WTC11 (cell line): ENCODE data around the gene FAM24B.

ENCODE experiments used
- CREB1 ChIP-seq: sonication (generic); formaldehyde crosslinking; IDR thresholded peaks from 2 replicates; pipeline ENCODE4 v1.8.0; 2023; ENCODE audit warnings: mild to moderate bottlenecking, missing genetic modification reagents
- JUN ChIP-seq: sonication (generic); formaldehyde crosslinking; IDR thresholded peaks from 2 replicates; pipeline ENCODE4 v1.8.0; 2023; ENCODE audit warnings: mild to moderate bottlenecking, missing genetic modification reagents
- MXD4 ChIP-seq: fragments of 250-450 bp; sonication (Bioruptor Pico); IDR thresholded peaks from 2 replicates; pipeline ENCODE4 v1.8.0; 2021; ENCODE audit warnings: mild to moderate bottlenecking, moderate library complexity, borderline replicate concordance
- NR2C2 ChIP-seq: sonication (generic); formaldehyde crosslinking; IDR thresholded peaks from 2 replicates; pipeline ENCODE4 v1.8.0; 2022; ENCODE audit warnings: mild to moderate bottlenecking, missing genetic modification reagents
- RELA ChIP-seq: sonication (generic); formaldehyde crosslinking; IDR thresholded peaks from 2 replicates; pipeline ENCODE4 v1.8.1; 2022; ENCODE audit warnings: missing genetic modification reagents, mild to moderate bottlenecking, borderline replicate concordance
- TF ChIP-seq, protein P1 (sequence below): sonication (generic); formaldehyde crosslinking; IDR thresholded peaks from 2 replicates; pipeline ENCODE4 v1.8.1; 2022; ENCODE audit warnings: mild to moderate bottlenecking, missing genetic modification reagents, moderate library complexity, borderline replicate concordance
- TF ChIP-seq, protein P2 (sequence below): sonication (generic); formaldehyde crosslinking; IDR thresholded peaks from 2 replicates; pipeline ENCODE4 v1.8.0; 2022; ENCODE audit warnings: mild to moderate bottlenecking, missing genetic modification reagents
- TF ChIP-seq, protein P3 (sequence below): fragments of 200-600 bp; IDR thresholded peaks from 2 replicates; pipeline ENCODE4 v1.8.0; 2022; ENCODE audit warnings: antibody characterized with exemption
- TF ChIP-seq, protein P4 (sequence below): sonication (generic); formaldehyde crosslinking; IDR thresholded peaks from 2 replicates; pipeline ENCODE4 v1.8.0; 2023; ENCODE audit warnings: mild to moderate bottlenecking, missing genetic modification reagents
- TF ChIP-seq, protein P5 (sequence below): sonication (generic); formaldehyde crosslinking; conservative IDR thresholded peaks from 2 replicates; pipeline ENCODE4 v1.8.1; 2022; ENCODE audit warnings: mild to moderate bottlenecking, missing genetic modification reagents
- TF ChIP-seq, protein P6 (sequence below): sonication (generic); formaldehyde crosslinking; IDR thresholded peaks from 2 replicates; pipeline ENCODE4 v1.8.0; 2022; ENCODE audit warnings: mild to moderate bottlenecking, missing genetic modification reagents

DNA sequence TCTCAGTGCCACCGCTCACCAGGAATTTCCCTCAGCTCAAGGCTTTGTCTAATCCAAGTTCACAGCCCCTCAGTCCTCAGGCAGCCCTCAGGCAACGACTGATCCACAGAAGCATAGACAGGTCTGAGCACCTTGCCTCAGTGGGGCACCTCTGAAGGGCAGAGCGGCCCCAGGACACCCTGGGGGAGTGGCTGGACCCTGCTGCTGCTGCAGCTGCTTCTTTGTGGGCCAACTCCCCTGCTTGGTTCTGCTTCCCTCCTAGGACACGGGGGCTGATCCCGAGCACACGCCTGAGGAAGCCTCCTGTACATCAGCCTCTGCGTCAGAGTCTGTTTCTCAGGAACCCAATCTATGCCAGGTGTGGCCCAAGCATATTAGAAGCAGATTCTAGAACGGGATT lies 49.9 kb downstream of the FAM24B start:
- TF ChIP-seq, protein P1, sequence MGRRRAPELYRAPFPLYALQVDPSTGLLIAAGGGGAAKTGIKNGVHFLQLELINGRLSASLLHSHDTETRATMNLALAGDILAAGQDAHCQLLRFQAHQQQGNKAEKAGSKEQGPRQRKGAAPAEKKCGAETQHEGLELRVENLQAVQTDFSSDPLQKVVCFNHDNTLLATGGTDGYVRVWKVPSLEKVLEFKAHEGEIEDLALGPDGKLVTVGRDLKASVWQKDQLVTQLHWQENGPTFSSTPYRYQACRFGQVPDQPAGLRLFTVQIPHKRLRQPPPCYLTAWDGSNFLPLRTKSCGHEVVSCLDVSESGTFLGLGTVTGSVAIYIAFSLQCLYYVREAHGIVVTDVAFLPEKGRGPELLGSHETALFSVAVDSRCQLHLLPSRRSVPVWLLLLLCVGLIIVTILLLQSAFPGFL (CRISPR knock-in tag): no peak
- TF ChIP-seq, protein P2, sequence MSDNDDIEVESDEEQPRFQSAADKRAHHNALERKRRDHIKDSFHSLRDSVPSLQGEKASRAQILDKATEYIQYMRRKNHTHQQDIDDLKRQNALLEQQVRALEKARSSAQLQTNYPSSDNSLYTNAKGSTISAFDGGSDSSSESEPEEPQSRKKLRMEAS (CRISPR knock-in tag): no peak
- TF ChIP-seq NR2C2 (CRISPR knock-in tag) (no peak), CREB1 (no peak), JUN (CRISPR knock-in tag) (no peak), MXD4 (no peak), RELA (CRISPR knock-in tag) (no peak)
- TF ChIP-seq, protein P3, sequence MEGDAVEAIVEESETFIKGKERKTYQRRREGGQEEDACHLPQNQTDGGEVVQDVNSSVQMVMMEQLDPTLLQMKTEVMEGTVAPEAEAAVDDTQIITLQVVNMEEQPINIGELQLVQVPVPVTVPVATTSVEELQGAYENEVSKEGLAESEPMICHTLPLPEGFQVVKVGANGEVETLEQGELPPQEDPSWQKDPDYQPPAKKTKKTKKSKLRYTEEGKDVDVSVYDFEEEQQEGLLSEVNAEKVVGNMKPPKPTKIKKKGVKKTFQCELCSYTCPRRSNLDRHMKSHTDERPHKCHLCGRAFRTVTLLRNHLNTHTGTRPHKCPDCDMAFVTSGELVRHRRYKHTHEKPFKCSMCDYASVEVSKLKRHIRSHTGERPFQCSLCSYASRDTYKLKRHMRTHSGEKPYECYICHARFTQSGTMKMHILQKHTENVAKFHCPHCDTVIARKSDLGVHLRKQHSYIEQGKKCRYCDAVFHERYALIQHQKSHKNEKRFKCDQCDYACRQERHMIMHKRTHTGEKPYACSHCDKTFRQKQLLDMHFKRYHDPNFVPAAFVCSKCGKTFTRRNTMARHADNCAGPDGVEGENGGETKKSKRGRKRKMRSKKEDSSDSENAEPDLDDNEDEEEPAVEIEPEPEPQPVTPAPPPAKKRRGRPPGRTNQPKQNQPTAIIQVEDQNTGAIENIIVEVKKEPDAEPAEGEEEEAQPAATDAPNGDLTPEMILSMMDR: no peak
- TF ChIP-seq, protein P4, sequence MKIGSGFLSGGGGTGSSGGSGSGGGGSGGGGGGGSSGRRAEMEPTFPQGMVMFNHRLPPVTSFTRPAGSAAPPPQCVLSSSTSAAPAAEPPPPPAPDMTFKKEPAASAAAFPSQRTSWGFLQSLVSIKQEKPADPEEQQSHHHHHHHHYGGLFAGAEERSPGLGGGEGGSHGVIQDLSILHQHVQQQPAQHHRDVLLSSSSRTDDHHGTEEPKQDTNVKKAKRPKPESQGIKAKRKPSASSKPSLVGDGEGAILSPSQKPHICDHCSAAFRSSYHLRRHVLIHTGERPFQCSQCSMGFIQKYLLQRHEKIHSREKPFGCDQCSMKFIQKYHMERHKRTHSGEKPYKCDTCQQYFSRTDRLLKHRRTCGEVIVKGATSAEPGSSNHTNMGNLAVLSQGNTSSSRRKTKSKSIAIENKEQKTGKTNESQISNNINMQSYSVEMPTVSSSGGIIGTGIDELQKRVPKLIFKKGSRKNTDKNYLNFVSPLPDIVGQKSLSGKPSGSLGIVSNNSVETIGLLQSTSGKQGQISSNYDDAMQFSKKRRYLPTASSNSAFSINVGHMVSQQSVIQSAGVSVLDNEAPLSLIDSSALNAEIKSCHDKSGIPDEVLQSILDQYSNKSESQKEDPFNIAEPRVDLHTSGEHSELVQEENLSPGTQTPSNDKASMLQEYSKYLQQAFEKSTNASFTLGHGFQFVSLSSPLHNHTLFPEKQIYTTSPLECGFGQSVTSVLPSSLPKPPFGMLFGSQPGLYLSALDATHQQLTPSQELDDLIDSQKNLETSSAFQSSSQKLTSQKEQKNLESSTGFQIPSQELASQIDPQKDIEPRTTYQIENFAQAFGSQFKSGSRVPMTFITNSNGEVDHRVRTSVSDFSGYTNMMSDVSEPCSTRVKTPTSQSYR (CRISPR knock-in tag): no peak
- TF ChIP-seq, protein P5, sequence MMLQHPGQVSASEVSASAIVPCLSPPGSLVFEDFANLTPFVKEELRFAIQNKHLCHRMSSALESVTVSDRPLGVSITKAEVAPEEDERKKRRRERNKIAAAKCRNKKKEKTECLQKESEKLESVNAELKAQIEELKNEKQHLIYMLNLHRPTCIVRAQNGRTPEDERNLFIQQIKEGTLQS: no peak
- TF ChIP-seq, protein P6, sequence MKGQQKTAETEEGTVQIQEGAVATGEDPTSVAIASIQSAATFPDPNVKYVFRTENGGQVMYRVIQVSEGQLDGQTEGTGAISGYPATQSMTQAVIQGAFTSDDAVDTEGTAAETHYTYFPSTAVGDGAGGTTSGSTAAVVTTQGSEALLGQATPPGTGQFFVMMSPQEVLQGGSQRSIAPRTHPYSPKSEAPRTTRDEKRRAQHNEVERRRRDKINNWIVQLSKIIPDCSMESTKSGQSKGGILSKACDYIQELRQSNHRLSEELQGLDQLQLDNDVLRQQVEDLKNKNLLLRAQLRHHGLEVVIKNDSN (CRISPR knock-in tag): no peak
